Muscle layer of duodenum (tissue), 2 donors: ENCODE results near the gene C11orf86.

Experiments used
- H3K27ac ChIP-seq: one replicate; pipeline ENCODE4 v1.7.0; 2013; ENCODE audit warnings: mild to moderate bottlenecking, low read length
- H3K27me3 ChIP-seq: one replicate; pipeline ENCODE4 v1.7.0; 2013; ENCODE audit warnings: low read depth, mild to moderate bottlenecking, control low read depth, low read length
- H3K36me3 ChIP-seq, 2 donors: one replicate each; pipeline ENCODE4 v1.7.0; 2013; ENCODE audit warnings: low read length in 2 of 2, control low read depth in 1 of 2, mild to moderate bottlenecking in 1 of 2; ENCODE audit not compliant: insufficient read depth in 2 of 2, control insufficient read depth in 1 of 2
- H3K4me1 ChIP-seq, 2 donors: one replicate each; pipeline ENCODE4 v1.7.0; 2013; ENCODE audit warnings: low read length in 2 of 2, mild to moderate bottlenecking in 2 of 2, control low read depth in 1 of 2, moderate library complexity in 1 of 2; ENCODE audit not compliant: insufficient read depth in 2 of 2, control insufficient read depth in 1 of 2
- H3K4me3 ChIP-seq, 2 donors: one replicate each; pipeline ENCODE4 v1.7.0; 2013; ENCODE audit warnings: low read length in 2 of 2, low read depth in 1 of 2, mild to moderate bottlenecking in 1 of 2
- H3K9me3 ChIP-seq, 2 donors: one replicate each; pipeline ENCODE4 v1.7.0; 2013; ENCODE audit warnings: low read length in 2 of 2, control low read depth in 1 of 2, mild to moderate bottlenecking in 1 of 2; ENCODE audit not compliant: control insufficient read depth in 1 of 2
- donor health status: healthy.

The C11orf86 gene, protein sequence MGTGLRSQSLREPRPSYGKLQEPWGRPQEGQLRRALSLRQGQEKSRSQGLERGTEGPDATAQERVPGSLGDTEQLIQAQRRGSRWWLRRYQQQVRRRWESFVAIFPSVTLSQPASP

DNA sequence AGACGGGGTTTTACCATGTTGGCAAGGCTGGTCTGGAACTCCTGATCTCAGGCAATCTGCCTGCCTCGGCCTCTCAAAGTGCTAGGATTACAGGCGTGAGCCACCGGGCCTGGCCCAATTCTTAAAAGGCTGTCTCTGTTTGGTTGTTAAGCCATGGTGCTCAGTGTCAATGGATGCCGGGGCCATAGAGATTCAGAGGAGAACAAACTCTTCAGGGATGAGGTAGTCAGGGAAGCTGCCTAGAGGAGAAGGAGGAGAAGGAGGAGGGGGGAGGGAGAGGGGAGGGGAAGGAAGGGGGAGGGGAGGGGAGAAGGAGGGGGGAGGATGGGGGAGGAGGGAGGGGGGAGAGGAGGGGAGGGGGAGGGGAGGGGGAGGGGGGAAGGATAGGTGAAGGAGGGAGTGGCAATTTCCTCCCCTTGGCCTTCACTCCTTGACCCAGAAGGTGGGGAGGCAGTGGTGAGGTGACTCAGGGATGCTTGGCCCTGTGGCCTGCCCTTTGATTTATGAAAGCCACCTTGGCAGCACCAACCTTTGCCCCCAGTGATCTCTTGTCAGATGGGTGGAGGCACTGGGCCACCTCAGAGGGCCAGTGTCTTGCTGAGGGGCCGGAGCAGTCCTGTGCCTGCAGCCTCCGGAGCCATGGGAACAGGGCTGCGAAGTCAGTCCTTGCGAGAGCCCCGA, at the start of gene C11orf86:
TSS of gene C11orf86 (plus strand) at position 581 of the 681 bp plus-strand sequence. CDS start at position 640, 59 bp downstream.
- Histone ChIP-seq H3K36me3 (no peaks in the 10 kb centered on the region), H3K27ac (no peak within 1 kb of the TSS), H3K9me3 (no peaks in the 10 kb centered on the region), H3K27me3 (no peaks in the 10 kb centered on the region), H3K4me3 (no peak within 1 kb of the TSS), H3K4me1 (no peaks in the 10 kb centered on the region)

DNA sequence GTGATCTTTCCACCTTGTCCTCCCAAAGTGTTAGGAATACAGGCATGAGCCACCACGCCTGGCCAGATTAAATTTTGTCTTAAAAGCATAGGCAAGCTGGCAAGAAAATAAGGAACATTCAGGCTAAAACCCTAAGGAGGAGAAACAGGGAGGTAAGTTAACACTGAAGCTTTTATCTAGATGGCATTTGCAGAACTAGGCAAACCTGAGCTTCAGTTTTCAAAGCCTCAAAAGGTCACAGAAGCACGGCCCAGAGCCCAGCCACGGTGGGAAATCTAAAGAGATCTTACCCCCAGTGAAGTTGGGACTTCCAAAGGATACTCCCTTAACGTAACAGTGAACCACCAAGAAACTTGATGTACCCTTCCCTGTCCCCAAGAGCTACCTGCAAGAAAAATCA, 45.4 kb upstream of the C11orf86 start:
- Histone ChIP-seq H3K4me3 (no peak overlapping the region), H3K27ac (no peak overlapping the region)

DNA sequence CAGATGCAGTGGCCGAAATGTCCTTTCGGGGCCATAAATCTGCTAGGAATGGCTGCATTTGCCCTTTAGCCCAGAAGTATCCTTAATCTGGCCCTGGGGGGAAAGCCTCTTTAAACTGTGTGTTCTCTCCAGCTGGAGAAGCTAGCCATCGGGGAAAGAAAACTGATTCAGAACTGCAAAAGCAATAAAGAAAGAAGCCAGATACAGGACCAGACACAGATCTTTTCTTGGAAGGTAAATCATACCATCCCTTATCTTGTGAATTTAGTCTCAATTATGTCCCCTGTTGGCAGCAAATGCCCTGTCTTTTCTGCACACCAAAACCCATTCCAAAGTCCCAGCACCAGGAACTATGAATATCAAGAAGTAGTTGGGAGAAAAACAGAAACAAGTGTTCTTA, 42.6 kb upstream of the C11orf86 start:
- no peaks in the 10 kb centered on the region for H3K27me3 ChIP-seq
- H3K4me3 ChIP-seq: no peak overlapping the region
- H3K27ac ChIP-seq: no peak overlapping the region

More for the DNA sequence above, 45.4 kb upstream of the C11orf86 start:
- no peaks in the 10 kb centered on the region for H3K4me1 ChIP-seq
- H3K27me3 ChIP-seq: no peaks in the 10 kb centered on the region
- no peaks in the 10 kb centered on the region for H3K9me3 ChIP-seq
- H3K36me3 ChIP-seq: no peaks in the 10 kb centered on the region

DNA sequence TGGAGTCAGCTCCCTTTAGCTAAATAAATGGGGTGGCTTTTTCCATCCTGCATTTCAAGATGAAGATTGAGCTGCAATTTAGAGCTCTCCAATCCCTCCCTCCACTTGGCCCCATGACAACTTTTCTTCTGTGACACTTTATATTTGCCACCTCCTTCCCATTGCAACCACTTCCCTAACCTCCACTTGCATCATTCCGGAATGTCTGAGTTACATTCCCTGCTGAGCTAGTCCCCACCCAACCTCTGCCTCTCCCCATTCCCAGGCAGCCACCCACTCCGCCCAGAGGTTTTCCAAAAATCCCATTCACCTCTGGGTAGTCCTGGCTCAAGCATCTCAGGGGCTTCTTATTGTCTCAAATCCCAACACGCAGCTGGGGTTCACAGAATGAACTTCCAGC, 41.6 kb upstream of the C11orf86 start:
- Histone ChIP-seq H3K36me3 (no peaks in the 10 kb centered on the region), H3K9me3 (no peaks in the 10 kb centered on the region), H3K27ac (no peak overlapping the region)

More for the DNA sequence above, 42.6 kb upstream of the C11orf86 start:
- Histone ChIP-seq H3K9me3 (no peaks in the 10 kb centered on the region), H3K4me1 (no peaks in the 10 kb centered on the region), H3K36me3 (no peaks in the 10 kb centered on the region)

DNA sequence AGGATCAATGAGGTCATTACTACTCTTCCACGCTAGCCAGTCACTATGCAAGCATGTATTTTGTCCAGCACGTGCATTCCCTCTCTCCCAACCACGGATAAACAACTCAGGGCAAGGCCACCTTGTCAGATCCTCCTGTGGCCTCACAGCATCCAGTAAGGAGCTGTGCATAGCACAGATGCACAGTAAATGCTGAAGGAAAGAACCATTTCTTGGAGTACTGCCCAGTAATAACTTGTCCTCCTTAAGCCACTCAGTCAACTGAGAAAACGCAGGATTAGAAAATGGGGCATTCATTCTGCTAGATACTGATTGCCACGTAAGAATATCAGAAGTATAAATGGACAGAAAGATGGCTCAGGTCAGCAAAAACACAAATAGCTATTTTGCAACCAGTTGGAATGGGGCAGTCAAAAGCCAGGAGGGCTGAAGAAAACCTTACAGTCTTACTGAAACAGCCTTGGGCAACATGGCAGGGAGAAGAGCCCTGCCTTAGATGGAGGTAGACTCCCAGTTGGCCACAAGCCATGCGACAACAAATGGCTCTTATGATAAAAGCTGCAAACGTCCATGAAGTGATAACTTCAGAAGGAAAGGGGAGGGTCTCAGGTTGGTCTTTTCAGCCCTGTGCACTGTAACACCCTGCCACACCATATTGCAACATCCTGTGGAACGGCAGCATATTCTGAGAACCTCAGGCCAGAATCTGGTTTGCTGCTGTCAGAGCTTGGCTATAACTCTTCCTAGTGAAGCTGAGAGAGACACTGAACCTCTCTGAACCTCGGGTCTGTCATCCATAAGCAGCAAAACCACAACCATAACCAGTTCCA, 39.9 kb upstream of the C11orf86 start:
- Histone ChIP-seq H3K9me3 (no peaks in the 10 kb centered on the region), H3K4me1 (no peaks in the 10 kb centered on the region), H3K36me3 (no peaks in the 10 kb centered on the region), H3K27ac (no peak overlapping the region), H3K4me3 (no peak overlapping the region), H3K27me3 (no peaks in the 10 kb centered on the region)

More for the DNA sequence above, 41.6 kb upstream of the C11orf86 start:
- Histone ChIP-seq H3K4me3 (no peak overlapping the region), H3K4me1 (no peaks in the 10 kb centered on the region), H3K27me3 (no peaks in the 10 kb centered on the region)

DNA sequence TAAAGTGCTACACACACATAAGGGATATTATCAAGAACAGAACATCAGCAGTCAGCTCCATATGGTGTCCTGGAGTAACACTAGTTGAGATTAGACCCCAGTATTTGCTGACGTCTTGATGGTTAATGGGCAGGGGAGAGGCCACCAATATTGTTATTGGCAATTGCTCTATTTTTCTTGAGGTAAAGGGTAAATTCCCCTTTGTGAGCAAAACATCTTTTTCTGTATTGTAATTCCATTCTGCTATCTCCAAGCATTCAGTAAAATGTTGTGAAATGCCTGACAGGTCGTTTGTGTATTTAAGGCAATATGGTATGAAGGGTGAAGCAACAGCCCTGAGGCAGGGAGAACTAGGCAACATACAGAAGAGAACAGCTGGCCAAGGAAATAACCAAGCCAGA, 38.8 kb upstream of the C11orf86 start:
- no peaks in the 10 kb centered on the region for H3K27me3 ChIP-seq
- no peaks in the 10 kb centered on the region for H3K9me3 ChIP-seq
- no peaks in the 10 kb centered on the region for H3K4me1 ChIP-seq
- no peak overlapping the region for H3K27ac ChIP-seq
- no peak overlapping the region for H3K4me3 ChIP-seq
- H3K36me3 ChIP-seq: no peaks in the 10 kb centered on the region

DNA sequence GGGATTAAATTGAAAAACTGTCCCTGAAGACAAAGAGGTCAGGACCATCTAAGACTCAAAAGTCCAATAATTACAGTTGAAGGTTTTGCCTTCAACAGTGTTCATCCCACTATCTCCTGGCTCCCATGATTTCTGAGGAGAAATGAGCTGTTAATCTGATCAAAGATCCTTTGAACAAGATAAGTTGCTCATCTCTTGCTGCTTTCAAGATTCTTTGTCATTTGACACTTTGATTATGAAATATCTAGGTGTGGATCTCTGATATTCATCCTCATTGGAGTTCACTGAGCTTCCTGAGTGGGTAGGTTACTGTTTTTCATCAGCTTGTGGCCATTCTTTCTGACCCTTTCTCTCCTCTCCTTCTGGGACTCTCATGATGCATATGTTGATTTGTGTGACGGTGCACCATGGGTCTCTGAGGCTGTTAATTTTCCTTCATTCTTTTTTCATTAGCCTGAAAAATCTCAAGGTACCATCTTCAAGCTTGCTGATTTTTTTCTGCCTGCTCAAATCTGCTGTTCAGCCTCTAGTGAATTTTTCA, 37.8 kb upstream of the C11orf86 start:
- H3K27me3 ChIP-seq: no peaks in the 10 kb centered on the region
- H3K4me1 ChIP-seq: no peaks in the 10 kb centered on the region
- H3K9me3 ChIP-seq: no peaks in the 10 kb centered on the region
- H3K27ac ChIP-seq: no peak overlapping the region
- no peaks in the 10 kb centered on the region for H3K36me3 ChIP-seq
- no peak overlapping the region for H3K4me3 ChIP-seq

DNA sequence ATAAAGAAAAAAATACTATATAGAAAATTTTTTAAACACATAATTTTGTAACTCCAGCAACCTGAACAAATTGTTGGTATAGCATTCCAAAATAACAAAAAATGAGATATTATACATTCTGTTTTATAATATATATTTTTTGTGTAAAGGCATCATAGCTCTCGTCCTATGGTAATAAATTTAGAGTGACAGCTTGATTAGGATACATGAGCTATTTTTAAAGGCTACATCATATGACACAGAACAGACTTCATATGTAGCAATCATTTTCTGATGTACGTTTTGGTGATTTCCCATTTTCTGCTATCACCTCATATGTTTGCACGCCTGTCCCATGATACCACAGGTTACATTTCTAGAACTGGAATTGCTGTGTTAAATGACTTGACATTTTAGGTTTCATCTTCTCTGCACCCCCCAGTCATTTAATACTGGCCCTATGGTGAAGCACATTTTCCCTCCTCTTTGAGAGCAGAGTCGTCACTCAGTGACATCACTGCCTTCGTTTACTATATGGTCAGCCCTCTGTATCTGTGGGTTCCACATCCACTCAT, 36.4 kb upstream of the C11orf86 start:
- H3K4me3 ChIP-seq: no peak overlapping the region
- no peaks in the 10 kb centered on the region for H3K36me3 ChIP-seq
- no peak overlapping the region for H3K27ac ChIP-seq
- H3K9me3 ChIP-seq: no peaks in the 10 kb centered on the region
- H3K4me1 ChIP-seq: no peaks in the 10 kb centered on the region
- no peaks in the 10 kb centered on the region for H3K27me3 ChIP-seq

DNA sequence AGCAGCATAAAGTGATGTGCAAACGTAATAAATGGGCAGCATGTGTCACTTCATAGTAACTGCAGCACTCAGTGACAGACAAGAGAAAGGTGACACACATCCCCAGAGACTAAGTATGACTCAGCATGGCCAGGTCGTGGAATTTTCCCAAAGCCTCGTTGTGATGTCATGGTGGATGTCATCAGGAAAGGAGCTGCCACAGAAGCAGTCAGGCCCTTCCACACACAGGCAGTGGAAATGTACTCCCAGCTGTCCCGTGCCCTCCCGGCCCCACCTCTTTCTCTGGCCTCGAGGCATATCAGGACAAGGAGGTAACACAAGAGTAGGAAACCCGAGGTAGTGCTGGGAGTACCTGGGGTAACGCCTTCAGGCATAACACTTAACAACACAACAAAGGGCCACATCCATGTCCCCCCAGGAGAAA, 25.0 kb upstream of the C11orf86 start:
- no peaks in the 10 kb centered on the region for H3K36me3 ChIP-seq
- no peaks in the 10 kb centered on the region for H3K27me3 ChIP-seq
- H3K9me3 ChIP-seq: no peaks in the 10 kb centered on the region
- H3K4me1 ChIP-seq: no peaks in the 10 kb centered on the region
- no peak overlapping the region for H3K4me3 ChIP-seq
- no peak overlapping the region for H3K27ac ChIP-seq

DNA sequence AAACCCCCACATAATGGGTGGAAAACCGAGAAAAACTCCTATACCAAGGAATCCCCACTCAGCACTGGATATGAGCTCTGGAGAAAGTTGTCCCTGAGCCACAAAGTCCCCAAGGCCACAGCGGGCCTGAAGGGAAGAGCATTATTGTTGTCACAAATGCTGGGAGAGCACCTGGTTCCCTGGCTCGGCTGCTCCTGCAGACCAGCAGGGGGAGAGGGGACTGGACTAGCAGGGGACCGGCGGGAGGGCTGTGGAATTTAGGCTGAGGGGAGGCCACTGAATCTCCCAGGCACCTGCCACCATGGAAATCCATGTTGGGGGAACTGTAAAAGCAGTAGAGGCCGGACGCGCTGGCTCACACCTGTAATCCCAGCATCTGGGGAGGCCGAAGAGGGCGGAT, 24.0 kb upstream of the C11orf86 start:
- Histone ChIP-seq H3K27me3 (no peaks in the 10 kb centered on the region), H3K36me3 (no peaks in the 10 kb centered on the region), H3K27ac (no peak overlapping the region), H3K9me3 (no peaks in the 10 kb centered on the region), H3K4me3 (no peak overlapping the region), H3K4me1 (no peaks in the 10 kb centered on the region)

DNA sequence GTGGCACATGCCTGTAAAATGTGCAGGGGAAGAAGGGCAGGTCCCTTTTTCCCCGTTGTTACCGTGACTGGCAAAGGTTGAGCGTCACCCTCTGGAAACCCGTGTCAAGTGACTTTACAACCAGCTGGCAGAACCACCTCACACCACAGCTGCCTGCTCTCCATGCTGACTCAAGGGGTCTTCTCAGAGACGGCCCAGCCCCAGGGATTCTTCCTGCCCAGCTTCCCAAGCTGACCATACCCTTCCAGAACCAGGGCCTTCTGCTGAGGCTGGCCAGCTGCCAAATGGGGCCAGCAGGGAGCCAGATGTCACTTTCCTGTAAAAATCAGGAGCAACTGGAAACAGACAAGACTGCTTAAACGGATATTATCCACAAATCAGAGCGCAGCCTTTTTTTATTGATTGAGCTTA, 23.2 kb upstream of the C11orf86 start:
- H3K36me3 ChIP-seq: no peaks in the 10 kb centered on the region
- no peaks in the 10 kb centered on the region for H3K9me3 ChIP-seq
- H3K4me1 ChIP-seq: peaks cover 0 to 4% of the 10 kb centered on the region in 2 donors
- H3K27ac ChIP-seq: no peak overlapping the region
- H3K4me3 ChIP-seq: no peak overlapping the region
- no peaks in the 10 kb centered on the region for H3K27me3 ChIP-seq
